Measurements from ENCODE around the gene SUN1. TPM values are rescaled to one million over a fixed set of nuclear protein-coding genes. Genes with fewer than 3 reads are reported as not detected.

SUN1 gene
- total RNA-seq, 6 experiments from 2014 or later, result 51.0 to 69.8 (median 61.2) TPM

GRCh38 chr7:909358-910329 is 77.4 kb downstream of the SUN1 start:
- TF ChIP-seq CTCF (IDR thresholded peaks at IDR 0.05), result no peak
- Mint-ChIP-seq H3K27me3 (ENCODE audit: insufficient read depth) (no peaks in the 10 kb centered on the region; the same call in none of the 2 replicates), H3K36me3 (ENCODE audit: low read depth) (no peaks in the 10 kb centered on the region), H3K9me3 (no peaks in the 10 kb centered on the region), H3K4me3 (no peak overlapping the region), H3K4me1 (ENCODE audit: low read depth) (no peaks in the 10 kb centered on the region), H3K27ac (no peak overlapping the region)
- DNase-seq, result peak; percentile 45

- Mint-ChIP-seq H3K27ac (no peak overlapping the region), H3K36me3 (ENCODE audit: low read depth) (no peaks in the 10 kb centered on the region), H3K4me1 (ENCODE audit: low read depth) (no peaks in the 10 kb centered on the region), H3K27me3 (ENCODE audit: insufficient read depth) (no peaks in the 10 kb centered on the region; the same call in 1 of the 2 replicates), H3K4me3 (no peak overlapping the region), H3K9me3 (no peaks in the 10 kb centered on the region)
- DNase-seq, result no peak
- TF ChIP-seq CTCF (IDR thresholded peaks at IDR 0.05), result no peak
Measured at GRCh38 chr7:910441-910861, 78.2 kb downstream of the SUN1 start.

- Mint-ChIP-seq H3K27ac (no peak overlapping the region), H3K9me3 (no peaks in the 10 kb centered on the region), H3K27me3 (ENCODE audit: insufficient read depth) (no peaks in the 10 kb centered on the region; the same call in none of the 2 replicates), H3K4me3 (no peak overlapping the region), H3K4me1 (ENCODE audit: low read depth) (no peaks in the 10 kb centered on the region), H3K36me3 (ENCODE audit: low read depth) (no peaks in the 10 kb centered on the region)
- no peak for DNase-seq
- TF ChIP-seq CTCF (IDR thresholded peaks at IDR 0.05), result no peak
Measured at GRCh38 chr7:910931-911431, 78.7 kb downstream of the SUN1 start.

GRCh38 chr7:911791-912480 is 79.7 kb downstream of the SUN1 start:
- H3K27me3 Mint-ChIP-seq (ENCODE audit: insufficient read depth), result no peaks in the 10 kb centered on the region; the same call in none of the 2 replicates
- H3K4me1 Mint-ChIP-seq (ENCODE audit: low read depth), result no peaks in the 10 kb centered on the region
- no peak for DNase-seq
- H3K9me3 Mint-ChIP-seq, result no peaks in the 10 kb centered on the region
- H3K36me3 Mint-ChIP-seq (ENCODE audit: low read depth), result no peaks in the 10 kb centered on the region
- no peak overlapping the region for H3K27ac Mint-ChIP-seq
- H3K4me3 Mint-ChIP-seq, result no peak overlapping the region
- no peak for TF ChIP-seq CTCF (IDR thresholded peaks at IDR 0.05)

GRCh38 chr7:913736-914520 is 81.7 kb downstream of the SUN1 start:
- DNase-seq, result no peak
- Mint-ChIP-seq H3K27me3 (ENCODE audit: insufficient read depth) (no peaks in the 10 kb centered on the region; the same call in none of the 2 replicates), H3K9me3 (no peaks in the 10 kb centered on the region), H3K4me3 (no peak overlapping the region), H3K36me3 (ENCODE audit: low read depth) (no peaks in the 10 kb centered on the region), H3K4me1 (ENCODE audit: low read depth) (no peaks in the 10 kb centered on the region), H3K27ac (no peak overlapping the region)
- TF ChIP-seq CTCF (IDR thresholded peaks at IDR 0.05), result no peak
